CD4-positive, alpha-beta memory T cell (primary cell): ENCODE data around the gene BICRA. TPM values are rescaled to one million over a fixed set of nuclear protein-coding genes. Genes with fewer than 3 reads are reported as not detected.

Experiments used
- CTCF ChIA-PET: fragments of 350-600 bp; sonication (Branson Sonifier 250); formaldehyde crosslinking; loops from one replicate; lab custom pipeline; 2021; ENCODE audit warnings: inconsistent platforms; ENCODE audit not compliant: partially characterized antibody; lab: Charles Lee
- POLR2A ChIA-PET: fragments of 350-600 bp; sonication (Branson Sonifier 250); formaldehyde crosslinking; loops from one replicate; lab custom pipeline; 2021; ENCODE audit not compliant: partially characterized antibody; lab: Charles Lee
- DNase-seq, 5 donors: peaks; one replicate each; pipeline versions ENCODE4 v3.0.0 to v3.0.0-alpha.2; 2020 to 2022; ENCODE audit warnings: mixed read lengths in 1 of 5
- H3K27ac ChIP-seq: one replicate; pipeline ENCODE4 v1.7.0; 2013; ENCODE audit warnings: low read depth, low read length
- H3K27me3 ChIP-seq: 2 replicates; pipeline ENCODE4 v1.7.0; 2013; ENCODE audit warnings: mild to moderate bottlenecking, low read length, moderate library complexity; ENCODE audit not compliant: insufficient read depth
- H3K36me3 ChIP-seq: 2 replicates; pipeline ENCODE4 v1.7.0; 2013; ENCODE audit warnings: mild to moderate bottlenecking, low read length, moderate library complexity; ENCODE audit not compliant: insufficient read depth
- H3K4me1 ChIP-seq: 2 replicates; pipeline ENCODE4 v1.7.0; 2013; ENCODE audit warnings: mild to moderate bottlenecking, low read length, moderate library complexity; ENCODE audit not compliant: insufficient read depth
- H3K4me3 ChIP-seq, 2 donors: one replicate each; pipeline ENCODE4 v1.7.0; 2013; ENCODE audit warnings: low read length in 2 of 2, mild to moderate bottlenecking in 1 of 2
- H3K9me3 ChIP-seq, 2 donors: one replicate each; pipeline ENCODE4 v1.7.0; 2013; ENCODE audit warnings: low read length in 2 of 2, control low read depth in 1 of 2; ENCODE audit not compliant: control insufficient read depth in 1 of 2
- H3K27ac Mint-ChIP-seq, 7 donors: one replicate each; pipeline ENCODE4 v1.8.0; 2020 to 2021; ENCODE audit warnings: mixed read lengths in 7 of 7, mild to moderate bottlenecking in 6 of 7, inconsistent platforms in 3 of 7, moderate library complexity in 3 of 7
- H3K27me3 Mint-ChIP-seq, 2 donors: one replicate each; pipeline ENCODE4 v1.8.0; 2020 to 2021; ENCODE audit warnings: mixed read lengths in 2 of 2
- H3K36me3 Mint-ChIP-seq, 2 donors: one replicate each; pipeline ENCODE4 v1.8.0; 2020 to 2021; ENCODE audit warnings: mixed read lengths in 2 of 2, inconsistent platforms in 1 of 2, mild to moderate bottlenecking in 1 of 2
- H3K4me1 Mint-ChIP-seq, 4 donors: one replicate each; pipeline ENCODE4 v1.8.0; 2020 to 2021; ENCODE audit warnings: mixed read lengths in 4 of 4, mild to moderate bottlenecking in 1 of 4
- H3K4me3 Mint-ChIP-seq, 8 donors: one replicate each; pipeline ENCODE4 v1.8.0; 2020 to 2021; ENCODE audit warnings: mixed read lengths in 8 of 8, mild to moderate bottlenecking in 7 of 8, moderate library complexity in 6 of 8, inconsistent platforms in 3 of 8
- H3K9me3 Mint-ChIP-seq, 8 donors: one replicate each; pipeline ENCODE4 v1.8.0; 2020 to 2021; ENCODE audit warnings: mixed read lengths in 8 of 8, mild to moderate bottlenecking in 5 of 8, inconsistent platforms in 3 of 8, moderate library complexity in 1 of 8
- intact Hi-C: fragments of 100-400 bp; cut with micrococcal nuclease; formaldehyde crosslinking; loops from one replicate; pipeline ENCODE4 v1.15.1; 2023
- polyA plus RNA-seq, 2 donors: library from polyadenylated mRNA; unstranded; fragments of 300-500 nt; fragmentation: Illumina TruSeq; gene quantifications; one replicate each; pipeline ENCODE4 v1.2.3, GENCODE V29; 2021
- total RNA-seq, 2 experiments: library from RNA; stranded (reverse); gene quantifications; one replicate each; pipeline ENCODE4 v1.2.3, GENCODE V29; 2021

BICRA gene
- total and polyA plus RNA-seq, 4 experiments from 2014 or later: 2.3 to 32.9 (median 31.7) TPM; not detected in 1

- H3K4me3 ChIP-seq: no peak overlapping the region
- DNase-seq: no peak
- H3K4me1 ChIP-seq: no peaks in the 10 kb centered on the region
- POLR2A ChIA-PET: no interaction called here
- Mint-ChIP-seq H3K27me3 (no peaks in the 10 kb centered on the region), H3K36me3 (peaks cover 31 to 32% of the 10 kb centered on the region in 2 donors), H3K9me3 (no peaks in the 10 kb centered on the region), H3K27ac (no peak overlapping the region), H3K4me3 (no peak overlapping the region), H3K4me1 (peaks cover 24 to 53% (median 32%) of the 10 kb centered on the region in 4 donors)
- no peaks in the 10 kb centered on the region for H3K27me3 ChIP-seq
- CTCF ChIA-PET: no interaction called here
- intact Hi-C loops: no loop called here
- no peaks in the 10 kb centered on the region for H3K9me3 ChIP-seq
- H3K36me3 ChIP-seq: no peaks in the 10 kb centered on the region
- H3K27ac ChIP-seq: no peak overlapping the region
Measured at GRCh38 chr19:47643281-47643680, 34.3 kb downstream of the BICRA start.

- H3K36me3 Mint-ChIP-seq: peaks cover 30 to 31% of the 10 kb centered on the region in 2 donors
Measured at GRCh38 chr19:47644199-47644598, 35.3 kb downstream of the BICRA start.

GRCh38 chr19:47644743-47645482 is 36.0 kb downstream of the BICRA start:
- Mint-ChIP-seq H3K27me3 (no peaks in the 10 kb centered on the region), H3K4me1 (peaks cover 27 to 54% (median 32%) of the 10 kb centered on the region in 4 donors), H3K4me3 (no peak overlapping the region), H3K36me3 (peaks cover 32 to 35% of the 10 kb centered on the region in 2 donors), H3K27ac (peak overlapping the region in 1 of 7 donors; percentile 76), H3K9me3 (peaks cover 0 to 3% (median 0%) of the 10 kb centered on the region in 8 donors)
- H3K36me3 ChIP-seq: no peaks in the 10 kb centered on the region
- intact Hi-C loops: no loop called here
- CTCF ChIA-PET: interaction anchor here (0.7 kb wide), 1 partner anchor 161 kb away, joined by 3 read pairs; the partner anchor contains the start of gene KPTN
- no peak for DNase-seq
- no peak overlapping the region for H3K4me3 ChIP-seq
- no peak overlapping the region for H3K27ac ChIP-seq
- H3K4me1 ChIP-seq: no peaks in the 10 kb centered on the region
- POLR2A ChIA-PET: no interaction called here
- H3K9me3 ChIP-seq: no peaks in the 10 kb centered on the region
- H3K27me3 ChIP-seq: no peaks in the 10 kb centered on the region

More at GRCh38 chr19:47644199-47644598, 35.3 kb downstream of the BICRA start:
- Mint-ChIP-seq H3K27ac (peak overlapping the region in 1 of 7 donors; percentile 66), H3K27me3 (no peaks in the 10 kb centered on the region), H3K4me3 (no peak overlapping the region), H3K4me1 (peaks cover 25 to 50% (median 30%) of the 10 kb centered on the region in 4 donors), H3K9me3 (no peaks in the 10 kb centered on the region)
- POLR2A ChIA-PET: no interaction called here
- Histone ChIP-seq H3K4me3 (no peak overlapping the region), H3K36me3 (no peaks in the 10 kb centered on the region), H3K27ac (no peak overlapping the region), H3K4me1 (no peaks in the 10 kb centered on the region), H3K9me3 (no peaks in the 10 kb centered on the region), H3K27me3 (no peaks in the 10 kb centered on the region)
- DNase-seq: no peak
- CTCF ChIA-PET: no interaction called here
- intact Hi-C loops: no loop called here

GRCh38 chr19:47646924-47647323 is 38.0 kb downstream of the BICRA start:
- POLR2A ChIA-PET: no interaction called here

GRCh38 chr19:47649588-47649987 is 40.7 kb downstream of the BICRA start:
- intact Hi-C loops: no loop called here
- CTCF ChIA-PET: no interaction called here
- DNase-seq: no peak
- H3K4me3 ChIP-seq: no peak overlapping the region
- no peaks in the 10 kb centered on the region for H3K9me3 ChIP-seq
- Mint-ChIP-seq H3K36me3 (peaks cover 48 to 59% of the 10 kb centered on the region in 2 donors), H3K27ac (peak overlapping the region in 1 of 7 donors; percentile 29), H3K4me1 (peaks cover 29 to 52% (median 35%) of the 10 kb centered on the region in 4 donors), H3K9me3 (peaks cover 0 to 3% (median 0%) of the 10 kb centered on the region in 8 donors), H3K4me3 (no peak overlapping the region), H3K27me3 (no peaks in the 10 kb centered on the region)
- POLR2A ChIA-PET: no interaction called here
- H3K27ac ChIP-seq: no peak overlapping the region
- peaks cover 7% of the 10 kb centered on the region for H3K36me3 ChIP-seq
- no peaks in the 10 kb centered on the region for H3K4me1 ChIP-seq
- no peaks in the 10 kb centered on the region for H3K27me3 ChIP-seq

More at GRCh38 chr19:47646924-47647323, 38.0 kb downstream of the BICRA start:
- no peak overlapping the region for H3K27ac ChIP-seq
- CTCF ChIA-PET: no interaction called here
- Mint-ChIP-seq H3K27me3 (no peaks in the 10 kb centered on the region), H3K9me3 (peaks cover 0 to 3% (median 0%) of the 10 kb centered on the region in 8 donors), H3K36me3 (peaks cover 39 to 47% of the 10 kb centered on the region in 2 donors), H3K4me1 (peaks cover 30 to 60% (median 37%) of the 10 kb centered on the region in 4 donors), H3K27ac (peak overlapping the region in 2 of 7 donors; percentile 26 to 64), H3K4me3 (peak overlapping the region in 1 of 8 donors; percentile 26)
- H3K27me3 ChIP-seq: no peaks in the 10 kb centered on the region
- H3K4me3 ChIP-seq: no peak overlapping the region
- no peak for DNase-seq
- peaks cover 7% of the 10 kb centered on the region for H3K36me3 ChIP-seq
- intact Hi-C loops: no loop called here
- H3K4me1 ChIP-seq: no peaks in the 10 kb centered on the region
- H3K9me3 ChIP-seq: no peaks in the 10 kb centered on the region

GRCh38 chr19:47650700-47651099 is 41.8 kb downstream of the BICRA start:
- peaks cover 19 to 42% (median 30%) of the 10 kb centered on the region in 4 donors for H3K4me1 Mint-ChIP-seq
- H3K36me3 Mint-ChIP-seq: peaks cover 41 to 54% of the 10 kb centered on the region in 2 donors
- Histone ChIP-seq H3K4me1 (no peaks in the 10 kb centered on the region), H3K36me3 (peaks cover 7% of the 10 kb centered on the region), H3K9me3 (no peaks in the 10 kb centered on the region), H3K4me3 (no peak overlapping the region), H3K27ac (no peak overlapping the region), H3K27me3 (no peaks in the 10 kb centered on the region)
- POLR2A ChIA-PET: no interaction called here
- no peaks in the 10 kb centered on the region for H3K27me3 Mint-ChIP-seq
- peak overlapping the region in 2 of 7 donors; percentile 7 to 79 for H3K27ac Mint-ChIP-seq
- intact Hi-C loops: no loop called here
- CTCF ChIA-PET: no interaction called here
- DNase-seq: no peak
- no peak overlapping the region for H3K4me3 Mint-ChIP-seq
- peaks cover 0 to 3% (median 0%) of the 10 kb centered on the region in 8 donors for H3K9me3 Mint-ChIP-seq

- no peak for DNase-seq
- no peaks in the 10 kb centered on the region for H3K4me1 ChIP-seq
- ChIA-PET POLR2A (no interaction called here), CTCF (no interaction called here)
- Mint-ChIP-seq H3K4me3 (no peak overlapping the region), H3K36me3 (peaks cover 38 to 49% of the 10 kb centered on the region in 2 donors), H3K4me1 (peaks cover 17 to 46% (median 30%) of the 10 kb centered on the region in 4 donors), H3K9me3 (peaks cover 0 to 3% (median 0%) of the 10 kb centered on the region in 8 donors), H3K27me3 (no peaks in the 10 kb centered on the region), H3K27ac (peak overlapping the region in 1 of 7 donors; percentile 79)
- H3K9me3 ChIP-seq: no peaks in the 10 kb centered on the region
- no peak overlapping the region for H3K4me3 ChIP-seq
- intact Hi-C loops: no loop called here
- H3K27me3 ChIP-seq: no peaks in the 10 kb centered on the region
- no peak overlapping the region for H3K27ac ChIP-seq
- H3K36me3 ChIP-seq: peaks cover 7% of the 10 kb centered on the region
Measured at GRCh38 chr19:47651132-47651531, 42.2 kb downstream of the BICRA start.
